H9 (cell line): ENCODE data around the gene EFCC1. TPM values are rescaled to one million over a fixed set of nuclear protein-coding genes. Genes with fewer than 3 reads are reported as not detected.

ENCODE experiments used
- DNase-seq: peaks from one replicate; pipeline ENCODE4 v3.0.0-alpha.2; 2017
- H2AFZ ChIP-seq: one replicate; pipeline ENCODE4 v1.6.1; 2013; ENCODE audit warnings: mild to moderate bottlenecking, low read length, control low read depth, moderate library complexity
- H2AK5ac ChIP-seq: 2 replicates; pipeline ENCODE4 v1.6.1; 2013; ENCODE audit warnings: low read length, control low read depth, mixed read lengths; ENCODE audit not compliant: insufficient read length
- H2BK120ac ChIP-seq: one replicate; pipeline ENCODE4 v1.6.1; 2013; ENCODE audit warnings: low read depth, mild to moderate bottlenecking, low read length, control low read depth, inconsistent platforms; ENCODE audit not compliant: poor library complexity, severe bottlenecking
- H2BK12ac ChIP-seq: 2 replicates; pipeline ENCODE4 v1.6.1; 2013; ENCODE audit warnings: low read length, control low read depth, mixed read lengths, low read depth; ENCODE audit not compliant: insufficient read length
- H2BK15ac ChIP-seq: 2 replicates; pipeline ENCODE4 v1.6.1; 2013; ENCODE audit warnings: low read depth, low read length, control low read depth
- H2BK20ac ChIP-seq: one replicate; pipeline ENCODE4 v1.6.1; 2013; ENCODE audit warnings: low read depth, mild to moderate bottlenecking, low read length, control low read depth, inconsistent platforms; ENCODE audit not compliant: poor library complexity, severe bottlenecking
- H2BK5ac ChIP-seq: 2 replicates; pipeline ENCODE4 v1.6.1; 2013; ENCODE audit warnings: low read length, control low read depth, mixed read lengths; ENCODE audit not compliant: insufficient read length
- H3K14ac ChIP-seq: 2 replicates; pipeline ENCODE4 v1.6.1; 2013; ENCODE audit warnings: low read length, control low read depth; ENCODE audit not compliant: insufficient read depth
- H3K18ac ChIP-seq: 2 replicates; pipeline ENCODE4 v1.6.1; 2013; ENCODE audit warnings: low read depth, mild to moderate bottlenecking, mixed read lengths, low read length, control low read depth; ENCODE audit not compliant: insufficient read length
- H3K23ac ChIP-seq: 2 replicates; pipeline ENCODE4 v1.6.1; 2013; ENCODE audit warnings: low read length, control low read depth, mixed read lengths, low read depth; ENCODE audit not compliant: insufficient read length
- H3K23me2 ChIP-seq: 2 replicates; pipeline ENCODE4 v1.6.1; 2013; ENCODE audit warnings: low read depth, mild to moderate bottlenecking, mixed read lengths, low read length, control low read depth; ENCODE audit not compliant: insufficient read length, poor library complexity, severe bottlenecking
- H3K27ac ChIP-seq: 2 replicates; pipeline ENCODE4 v1.5.1; 2013; ENCODE audit warnings: low read length, control low read depth, mixed read lengths, low read depth; ENCODE audit not compliant: insufficient read length
- H3K27me3 ChIP-seq: 2 replicates; pipeline ENCODE4 v1.6.1; 2013; ENCODE audit warnings: low read length, control low read depth, inconsistent platforms; ENCODE audit not compliant: insufficient read depth
- H3K4ac ChIP-seq: 2 replicates; pipeline ENCODE4 v1.6.1; 2013; ENCODE audit warnings: low read depth, mild to moderate bottlenecking, control low read depth, inconsistent platforms, low read length, moderate library complexity
- H3K4me1 ChIP-seq: 2 replicates; pipeline ENCODE4 v1.6.1; 2013; ENCODE audit warnings: low read length, control low read depth, inconsistent platforms; ENCODE audit not compliant: insufficient read depth
- H3K4me2 ChIP-seq: 2 replicates; pipeline ENCODE4 v1.6.1; 2013; ENCODE audit warnings: low read length, control low read depth, mixed read lengths; ENCODE audit not compliant: insufficient read length, insufficient read depth
- H3K56ac ChIP-seq: 2 replicates; pipeline ENCODE4 v1.6.1; 2013; ENCODE audit warnings: low read depth, mild to moderate bottlenecking, mixed read lengths, low read length, control low read depth; ENCODE audit not compliant: insufficient read length
- H3K79me1 ChIP-seq: 2 replicates; pipeline ENCODE4 v1.6.1; 2013; ENCODE audit warnings: low read depth, mild to moderate bottlenecking, moderate library complexity, low read length, control low read depth, inconsistent platforms; ENCODE audit not compliant: insufficient read depth, poor library complexity, severe bottlenecking
- H3K79me2 ChIP-seq: 2 replicates; pipeline ENCODE4 v1.6.1; 2013; ENCODE audit warnings: low read length, control low read depth, inconsistent platforms; ENCODE audit not compliant: insufficient read depth
- H3K9ac ChIP-seq: 2 replicates; pipeline ENCODE4 v1.6.1; 2013; ENCODE audit warnings: low read length, control low read depth, mixed read lengths; ENCODE audit not compliant: insufficient read length; ENCODE audit errors: extremely low read depth
- H3K9me3 ChIP-seq: one replicate; pipeline ENCODE4 v1.6.1; 2013; ENCODE audit warnings: low read depth, low read length, inconsistent platforms; ENCODE audit not compliant: control insufficient read depth
- H3T11ph ChIP-seq: one replicate; pipeline ENCODE4 v1.6.1; 2013; ENCODE audit warnings: mild to moderate bottlenecking, low read length, control low read depth, inconsistent platforms
- H4K20me1 ChIP-seq: one replicate; pipeline ENCODE4 v1.6.1; 2013; ENCODE audit not compliant: control insufficient read depth, insufficient read length, insufficient read depth
- H4K5ac ChIP-seq: 2 replicates; pipeline ENCODE4 v1.6.1; 2013; ENCODE audit warnings: low read depth, mild to moderate bottlenecking, mixed read lengths, low read length, control low read depth; ENCODE audit not compliant: insufficient read length
- H4K8ac ChIP-seq: replicated peaks from 2 replicates; pipeline ENCODE4 v1.6.1; 2013; ENCODE audit warnings: low read length, control low read depth, mixed read lengths, low read depth; ENCODE audit not compliant: insufficient read length
- H4K91ac ChIP-seq: 2 replicates; pipeline ENCODE4 v1.6.1; 2013; ENCODE audit warnings: low read depth, mild to moderate bottlenecking, moderate library complexity, mixed read lengths, low read length, control low read depth; ENCODE audit not compliant: insufficient read length
- H3K27ac Mint-ChIP-seq, 3 experiments: 2 replicates in 2 of 3; 3 replicates in 1 of 3; pipeline ENCODE4 v1.8.0; 2020 to 2021; ENCODE audit warnings: mixed read lengths in 3 of 3, mild to moderate bottlenecking in 1 of 3, moderate library complexity in 1 of 3
- H3K27me3 Mint-ChIP-seq: 2 replicates; pipeline ENCODE4 v1.8.0; 2021; ENCODE audit warnings: low read depth, mild to moderate bottlenecking, moderate library complexity, mixed read lengths
- H3K36me3 Mint-ChIP-seq, 3 experiments: 2 replicates in 2 of 3; 3 replicates in 1 of 3; pipeline ENCODE4 v1.8.0; 2020 to 2021; ENCODE audit warnings: low read depth in 3 of 3, mixed read lengths in 3 of 3; ENCODE audit not compliant: insufficient read depth in 1 of 3
- H3K4me1 Mint-ChIP-seq, 2 experiments: 2 replicates each; pipeline ENCODE4 v1.8.0; 2020; ENCODE audit warnings: mixed read lengths in 2 of 2
- H3K4me3 Mint-ChIP-seq, 2 experiments: 2 replicates in 1 of 2; 3 replicates in 1 of 2; pipeline ENCODE4 v1.8.0; 2020 to 2021; ENCODE audit warnings: mild to moderate bottlenecking in 2 of 2, mixed read lengths in 2 of 2, moderate library complexity in 1 of 2
- H3K9me3 Mint-ChIP-seq, 2 experiments: 2 replicates in 1 of 2; 3 replicates in 1 of 2; pipeline ENCODE4 v1.8.0; 2020; ENCODE audit warnings: mild to moderate bottlenecking in 2 of 2, mixed read lengths in 2 of 2, moderate library complexity in 1 of 2
- WGBS: extraction: QIAGEN DNeasy Blood & Tissue Kit; methylation state at CpG from one replicate; pipeline ENCODE4 v1.1.7; 2013; ENCODE audit warnings: missing lambda C conversion rate, low lambda C conversion rate, mixed read lengths; ENCODE audit not compliant: insufficient read length; ENCODE audit errors: extremely low coverage; 5-methylcytosine and 5-hydroxymethylcytosine counted together
- total RNA-seq: library from RNA; stranded (reverse); gene quantifications from 2 replicates; pipeline ENCODE4 v1.2.1, GENCODE V29; 2021
- TF ChIP-seq, protein P1 (sequence below): fragments of 200-600 bp; sonication (generic); conservative IDR thresholded peaks from 3 replicates; pipeline ENCODE4 v1.8.0; 2021; ENCODE audit warnings: antibody characterized with exemption, mild to moderate bottlenecking

Gene EFCC1
- total RNA-seq, 1 experiment from 2014 or later: 0.09 TPM

DNA sequence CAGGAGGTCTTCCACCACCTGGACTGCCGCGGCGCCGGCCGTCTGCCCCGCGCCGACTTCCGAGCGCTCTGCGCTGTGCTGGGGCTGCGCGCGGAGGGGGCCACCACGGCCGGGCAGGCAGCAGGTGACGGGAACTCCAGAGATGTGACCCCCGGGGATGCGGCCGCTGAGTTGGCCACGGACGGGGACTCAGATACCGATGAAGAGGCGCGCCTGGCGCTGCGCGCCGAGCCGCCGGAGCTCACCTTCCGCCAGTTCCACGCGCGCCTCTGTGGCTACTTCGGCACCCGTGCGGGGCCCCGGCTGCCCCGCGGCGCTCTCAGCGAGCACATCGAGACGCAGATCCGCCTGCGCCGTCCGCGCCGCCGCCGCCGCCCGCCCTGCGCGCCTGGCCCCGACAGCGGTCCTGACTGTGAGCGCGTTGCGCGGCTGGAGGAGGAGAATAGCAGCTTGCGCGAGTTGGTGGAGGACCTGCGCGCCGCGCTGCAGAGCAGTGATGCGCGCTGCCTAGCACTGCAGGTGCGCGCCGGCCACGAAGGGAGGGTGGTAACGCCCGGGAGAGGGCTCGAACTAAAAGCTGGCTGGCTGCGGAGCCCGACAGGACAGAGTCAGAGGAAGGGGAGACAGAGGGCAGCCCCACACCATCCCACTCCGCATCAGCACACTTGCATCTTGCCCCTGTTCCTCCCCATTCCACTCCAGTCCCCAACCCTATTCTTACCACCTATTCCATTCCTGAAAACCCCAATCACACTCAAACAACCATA lies 885 bp downstream of the EFCC1 start:
- no peak overlapping the region for H2BK15ac ChIP-seq
- H3K23me2 ChIP-seq: peaks cover 7% of the 10 kb centered on the region
- H2AK5ac ChIP-seq: no peak overlapping the region
- no peak overlapping the region for H3K23ac ChIP-seq
- no peak overlapping the region for H3K4ac ChIP-seq
- peaks cover 49% of the 10 kb centered on the region for H3K27me3 ChIP-seq
- TF ChIP-seq, protein P1, sequence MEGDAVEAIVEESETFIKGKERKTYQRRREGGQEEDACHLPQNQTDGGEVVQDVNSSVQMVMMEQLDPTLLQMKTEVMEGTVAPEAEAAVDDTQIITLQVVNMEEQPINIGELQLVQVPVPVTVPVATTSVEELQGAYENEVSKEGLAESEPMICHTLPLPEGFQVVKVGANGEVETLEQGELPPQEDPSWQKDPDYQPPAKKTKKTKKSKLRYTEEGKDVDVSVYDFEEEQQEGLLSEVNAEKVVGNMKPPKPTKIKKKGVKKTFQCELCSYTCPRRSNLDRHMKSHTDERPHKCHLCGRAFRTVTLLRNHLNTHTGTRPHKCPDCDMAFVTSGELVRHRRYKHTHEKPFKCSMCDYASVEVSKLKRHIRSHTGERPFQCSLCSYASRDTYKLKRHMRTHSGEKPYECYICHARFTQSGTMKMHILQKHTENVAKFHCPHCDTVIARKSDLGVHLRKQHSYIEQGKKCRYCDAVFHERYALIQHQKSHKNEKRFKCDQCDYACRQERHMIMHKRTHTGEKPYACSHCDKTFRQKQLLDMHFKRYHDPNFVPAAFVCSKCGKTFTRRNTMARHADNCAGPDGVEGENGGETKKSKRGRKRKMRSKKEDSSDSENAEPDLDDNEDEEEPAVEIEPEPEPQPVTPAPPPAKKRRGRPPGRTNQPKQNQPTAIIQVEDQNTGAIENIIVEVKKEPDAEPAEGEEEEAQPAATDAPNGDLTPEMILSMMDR: no peak
- no peak overlapping the region for H4K5ac ChIP-seq
- Mint-ChIP-seq H3K36me3 (no peaks in the 10 kb centered on the region; a peak in 3 of 7 replicates), H3K27ac (no peak overlapping the region), H3K4me1 (peaks cover 17 to 38% of the 10 kb centered on the region in 2 experiments), H3K27me3 (peaks cover 96% of the 10 kb centered on the region), H3K4me3 (peak overlapping the region; percentile 63 to 83), H3K9me3 (peaks cover 0 to 8% of the 10 kb centered on the region in 2 experiments; a peak in 4 of 5 replicates)
- H3K56ac ChIP-seq: no peak overlapping the region
- H4K91ac ChIP-seq: no peak overlapping the region
- H3T11ph ChIP-seq: no peak overlapping the region
- no peak overlapping the region for H3K18ac ChIP-seq
- H3K27ac ChIP-seq: no peak overlapping the region
- H3K9ac ChIP-seq: no peak overlapping the region
- no peak overlapping the region for H2BK5ac ChIP-seq
- no peak for DNase-seq
- no peak overlapping the region for H4K8ac ChIP-seq
- WGBS: no CpG with 5 or more reads among the region's 81 CpGs
- H2BK12ac ChIP-seq: no peak overlapping the region
- H2AFZ ChIP-seq: no peak overlapping the region
- H3K14ac ChIP-seq: no peak overlapping the region
- no peaks in the 10 kb centered on the region for H4K20me1 ChIP-seq
- H3K79me2 ChIP-seq: no peaks in the 10 kb centered on the region
- H2BK20ac ChIP-seq: no peak overlapping the region
- H3K9me3 ChIP-seq: no peaks in the 10 kb centered on the region
- H3K4me2 ChIP-seq: peak overlapping the region; percentile 93
- H3K79me1 ChIP-seq: no peaks in the 10 kb centered on the region
- H3K4me1 ChIP-seq: peaks cover 2% of the 10 kb centered on the region; the same call in 1 of the 2 replicates
- H2BK120ac ChIP-seq: no peak overlapping the region
